ENCODE results near the gene NPAS3.

- TF ChIP-seq CTCF (IDR thresholded peaks at IDR 0.05) (no peak), ZFX (IDR thresholded peaks at IDR 0.05; ENCODE audit: borderline replicate concordance) (no peak)
Observed at GRCh38 chr14:33699300-33699983, 760.8 kb downstream of the NPAS3 start.

Measured in 22Rv1 (cell line).